WTC11 (cell line): ENCODE data around the gene SMARCA2. TPM values are rescaled to one million over a fixed set of nuclear protein-coding genes. Genes with fewer than 3 reads are reported as not detected.

Source experiments
- ATAC-seq: fragments of 200-7000 bp; cut with Tn5 transposase; 2 replicates; pipeline ENCODE4 v1.10.0; 2021; ENCODE audit warnings: mild to moderate bottlenecking, moderate library complexity
- CTCF ChIA-PET: fragments of 300-600 bp; sonication (Branson Sonifier 250); formaldehyde crosslinking; loops from one replicate; lab custom pipeline; 2021; ENCODE audit warnings: antibody characterized with exemption; lab: Charles Lee
- POLR2A ChIA-PET: fragments of 350-600 bp; sonication (Branson Sonifier 250); formaldehyde crosslinking; loops from one replicate; lab custom pipeline; 2021; ENCODE audit warnings: antibody characterized with exemption; lab: Charles Lee
- DNase-seq: peaks from one replicate; pipeline ENCODE4 v3.0.0; 2021; ENCODE audit warnings: low spot score
- H3K27ac Mint-ChIP-seq: 2 replicates; pipeline ENCODE4 v1.8.0; 2021; ENCODE audit warnings: mixed read lengths
- H3K27me3 Mint-ChIP-seq: 2 replicates; pipeline ENCODE4 v1.8.0; 2021; ENCODE audit warnings: low read depth, mild to moderate bottlenecking, moderate library complexity, mixed read lengths
- H3K36me3 Mint-ChIP-seq: 2 replicates; pipeline ENCODE4 v1.8.0; 2021; ENCODE audit warnings: mixed read lengths
- H3K4me1 Mint-ChIP-seq: 2 replicates; pipeline ENCODE4 v1.8.0; 2022; ENCODE audit warnings: mixed read lengths
- H3K4me3 Mint-ChIP-seq: 2 replicates; pipeline ENCODE4 v1.8.0; 2021; ENCODE audit warnings: mild to moderate bottlenecking, moderate library complexity, mixed read lengths
- H3K9me3 Mint-ChIP-seq: 2 replicates; pipeline ENCODE4 v1.8.0; 2021; ENCODE audit warnings: mixed read lengths
- CBFB ChIP-seq: sonication (generic); formaldehyde crosslinking; IDR thresholded peaks from 2 replicates; pipeline ENCODE4 v1.8.1; 2022; ENCODE audit warnings: mild to moderate bottlenecking, low read depth, missing genetic modification reagents
- JAZF1 ChIP-seq: fragments of 250-450 bp; sonication (Bioruptor Pico); IDR thresholded peaks from 2 replicates; pipeline ENCODE4 v1.9.0; 2021; ENCODE audit warnings: moderate library complexity, mild to moderate bottlenecking, inconsistent platforms
- MYBL2 ChIP-seq: sonication (generic); formaldehyde crosslinking; IDR thresholded peaks from 2 replicates; pipeline ENCODE4 v1.8.1; 2023; ENCODE audit warnings: mild to moderate bottlenecking, moderate library complexity, missing genetic modification reagents
- PRRX2 ChIP-seq: fragments of 250-450 bp; sonication (Bioruptor Pico); IDR thresholded peaks from 2 replicates; pipeline ENCODE4 v1.8.0; 2021; ENCODE audit warnings: mild to moderate bottlenecking
- RELA ChIP-seq: sonication (generic); formaldehyde crosslinking; IDR thresholded peaks from 2 replicates; pipeline ENCODE4 v1.8.1; 2022; ENCODE audit warnings: missing genetic modification reagents, mild to moderate bottlenecking, borderline replicate concordance
- SOX15 ChIP-seq: fragments of 250-450 bp; sonication (Bioruptor Pico); IDR thresholded peaks from 2 replicates; pipeline ENCODE4 v1.9.0; 2021; ENCODE audit warnings: mild to moderate bottlenecking
- SP1 ChIP-seq: sonication (generic); formaldehyde crosslinking; conservative IDR thresholded peaks from 2 replicates; pipeline ENCODE4 v1.8.1; 2022; ENCODE audit warnings: missing genetic modification reagents
- ZNF416 ChIP-seq: fragments of 250-450 bp; sonication (Bioruptor Pico); IDR thresholded peaks from 2 replicates; pipeline ENCODE4 v1.9.0; 2021; ENCODE audit warnings: mild to moderate bottlenecking, inconsistent platforms
- total RNA-seq: library from RNA; stranded (reverse); gene quantifications from 3 replicates; pipeline ENCODE4 v1.2.3, GENCODE V29; 2021
- TF ChIP-seq, protein P1 (sequence below): fragments of 250-450 bp; sonication (Bioruptor Pico); IDR thresholded peaks from 2 replicates; pipeline ENCODE4 v1.9.0; 2021; ENCODE audit warnings: mild to moderate bottlenecking, borderline replicate concordance
- TF ChIP-seq, protein P2 (sequence below): sonication (generic); formaldehyde crosslinking; IDR thresholded peaks from 2 replicates; pipeline ENCODE4 v1.8.1; 2022; ENCODE audit warnings: mild to moderate bottlenecking, moderate library complexity, missing genetic modification reagents
- TF ChIP-seq, protein P3 (sequence below): sonication (generic); formaldehyde crosslinking; conservative IDR thresholded peaks from 2 replicates; pipeline ENCODE4 v1.8.1; 2022; ENCODE audit warnings: mild to moderate bottlenecking, missing genetic modification reagents
- TF ChIP-seq, protein P4 (sequence below): sonication (generic); formaldehyde crosslinking; IDR thresholded peaks from 2 replicates; pipeline ENCODE4 v1.8.1; 2023; ENCODE audit warnings: mild to moderate bottlenecking, missing genetic modification reagents, borderline replicate concordance
- TF ChIP-seq, protein P5 (sequence below): sonication (generic); formaldehyde crosslinking; IDR thresholded peaks from 2 replicates; pipeline ENCODE4 v1.8.0; 2023; ENCODE audit warnings: missing genetic modification reagents, mild to moderate bottlenecking, borderline replicate concordance
- TF ChIP-seq, protein P6 (sequence below): sonication (generic); formaldehyde crosslinking; IDR thresholded peaks from 2 replicates; pipeline ENCODE4 v1.8.1; 2022; ENCODE audit warnings: missing genetic modification reagents, borderline replicate concordance
- TF ChIP-seq, protein P7 (sequence below): sonication (generic); formaldehyde crosslinking; IDR thresholded peaks from 2 replicates; pipeline ENCODE4 v1.8.1; 2023; ENCODE audit warnings: mild to moderate bottlenecking, missing genetic modification reagents, moderate library complexity
- TF ChIP-seq, protein P8 (sequence below): fragments of 250-450 bp; sonication (Bioruptor Pico); IDR thresholded peaks from 2 replicates; pipeline ENCODE4 v2.1.2; 2022; ENCODE audit warnings: mild to moderate bottlenecking, moderate library complexity

SMARCA2 gene
- total RNA-seq, 1 experiment from 2014 or later = 20.3 TPM

DNA sequence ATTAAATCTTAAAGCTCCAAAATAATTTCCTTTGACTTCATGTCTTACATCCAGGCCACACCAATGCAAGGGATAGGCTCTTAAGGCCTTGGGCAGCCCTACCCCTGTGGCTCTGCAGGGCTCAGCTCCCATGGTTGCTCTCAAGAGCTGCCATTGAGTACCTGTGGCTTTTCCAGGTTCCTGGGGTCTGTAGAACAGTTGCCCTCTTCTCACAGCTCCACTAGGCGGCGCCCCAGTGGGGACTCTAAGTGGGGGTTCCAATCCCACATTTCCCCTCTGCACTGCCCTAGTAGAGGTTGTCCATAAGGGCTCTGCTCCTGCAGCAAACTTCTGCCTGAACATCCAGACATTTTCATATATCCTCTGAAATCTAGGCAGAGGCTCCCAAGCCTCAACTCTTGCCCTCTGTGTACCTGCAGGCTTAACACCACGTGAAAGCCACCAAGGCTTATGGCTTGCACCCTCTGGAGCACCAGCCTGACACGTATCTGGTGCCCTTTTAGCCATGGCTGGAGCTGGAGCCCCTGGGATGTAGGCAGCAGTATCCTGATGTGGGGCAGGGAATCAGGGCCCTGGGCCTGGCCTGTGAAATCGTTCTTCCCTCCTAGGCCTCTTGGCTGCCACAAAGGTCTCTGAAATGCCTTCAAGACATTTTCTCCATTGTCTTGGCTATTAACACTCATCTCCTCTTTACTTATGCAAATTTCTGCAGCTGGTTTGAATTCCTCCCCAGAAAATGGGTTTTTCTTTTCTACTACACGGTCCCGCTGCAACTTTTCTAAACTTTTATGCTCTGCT, 185.1 kb downstream of the SMARCA2 start (continued):
- TF ChIP-seq, protein P1, sequence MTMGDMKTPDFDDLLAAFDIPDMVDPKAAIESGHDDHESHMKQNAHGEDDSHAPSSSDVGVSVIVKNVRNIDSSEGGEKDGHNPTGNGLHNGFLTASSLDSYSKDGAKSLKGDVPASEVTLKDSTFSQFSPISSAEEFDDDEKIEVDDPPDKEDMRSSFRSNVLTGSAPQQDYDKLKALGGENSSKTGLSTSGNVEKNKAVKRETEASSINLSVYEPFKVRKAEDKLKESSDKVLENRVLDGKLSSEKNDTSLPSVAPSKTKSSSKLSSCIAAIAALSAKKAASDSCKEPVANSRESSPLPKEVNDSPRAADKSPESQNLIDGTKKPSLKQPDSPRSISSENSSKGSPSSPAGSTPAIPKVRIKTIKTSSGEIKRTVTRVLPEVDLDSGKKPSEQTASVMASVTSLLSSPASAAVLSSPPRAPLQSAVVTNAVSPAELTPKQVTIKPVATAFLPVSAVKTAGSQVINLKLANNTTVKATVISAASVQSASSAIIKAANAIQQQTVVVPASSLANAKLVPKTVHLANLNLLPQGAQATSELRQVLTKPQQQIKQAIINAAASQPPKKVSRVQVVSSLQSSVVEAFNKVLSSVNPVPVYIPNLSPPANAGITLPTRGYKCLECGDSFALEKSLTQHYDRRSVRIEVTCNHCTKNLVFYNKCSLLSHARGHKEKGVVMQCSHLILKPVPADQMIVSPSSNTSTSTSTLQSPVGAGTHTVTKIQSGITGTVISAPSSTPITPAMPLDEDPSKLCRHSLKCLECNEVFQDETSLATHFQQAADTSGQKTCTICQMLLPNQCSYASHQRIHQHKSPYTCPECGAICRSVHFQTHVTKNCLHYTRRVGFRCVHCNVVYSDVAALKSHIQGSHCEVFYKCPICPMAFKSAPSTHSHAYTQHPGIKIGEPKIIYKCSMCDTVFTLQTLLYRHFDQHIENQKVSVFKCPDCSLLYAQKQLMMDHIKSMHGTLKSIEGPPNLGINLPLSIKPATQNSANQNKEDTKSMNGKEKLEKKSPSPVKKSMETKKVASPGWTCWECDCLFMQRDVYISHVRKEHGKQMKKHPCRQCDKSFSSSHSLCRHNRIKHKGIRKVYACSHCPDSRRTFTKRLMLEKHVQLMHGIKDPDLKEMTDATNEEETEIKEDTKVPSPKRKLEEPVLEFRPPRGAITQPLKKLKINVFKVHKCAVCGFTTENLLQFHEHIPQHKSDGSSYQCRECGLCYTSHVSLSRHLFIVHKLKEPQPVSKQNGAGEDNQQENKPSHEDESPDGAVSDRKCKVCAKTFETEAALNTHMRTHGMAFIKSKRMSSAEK (CRISPR knock-in tag) = 0 out of 2 replicates have a peak, but pooled peaks have one; percentile 19
- TF ChIP-seq CBFB (CRISPR knock-in tag) = no peak
- TF ChIP-seq, protein P2, sequence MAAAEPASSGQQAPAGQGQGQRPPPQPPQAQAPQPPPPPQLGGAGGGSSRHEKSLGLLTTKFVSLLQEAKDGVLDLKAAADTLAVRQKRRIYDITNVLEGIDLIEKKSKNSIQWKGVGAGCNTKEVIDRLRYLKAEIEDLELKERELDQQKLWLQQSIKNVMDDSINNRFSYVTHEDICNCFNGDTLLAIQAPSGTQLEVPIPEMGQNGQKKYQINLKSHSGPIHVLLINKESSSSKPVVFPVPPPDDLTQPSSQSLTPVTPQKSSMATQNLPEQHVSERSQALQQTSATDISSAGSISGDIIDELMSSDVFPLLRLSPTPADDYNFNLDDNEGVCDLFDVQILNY = no peak
- TF ChIP-seq, protein P3, sequence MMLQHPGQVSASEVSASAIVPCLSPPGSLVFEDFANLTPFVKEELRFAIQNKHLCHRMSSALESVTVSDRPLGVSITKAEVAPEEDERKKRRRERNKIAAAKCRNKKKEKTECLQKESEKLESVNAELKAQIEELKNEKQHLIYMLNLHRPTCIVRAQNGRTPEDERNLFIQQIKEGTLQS (CRISPR knock-in tag) = no peak

DNA sequence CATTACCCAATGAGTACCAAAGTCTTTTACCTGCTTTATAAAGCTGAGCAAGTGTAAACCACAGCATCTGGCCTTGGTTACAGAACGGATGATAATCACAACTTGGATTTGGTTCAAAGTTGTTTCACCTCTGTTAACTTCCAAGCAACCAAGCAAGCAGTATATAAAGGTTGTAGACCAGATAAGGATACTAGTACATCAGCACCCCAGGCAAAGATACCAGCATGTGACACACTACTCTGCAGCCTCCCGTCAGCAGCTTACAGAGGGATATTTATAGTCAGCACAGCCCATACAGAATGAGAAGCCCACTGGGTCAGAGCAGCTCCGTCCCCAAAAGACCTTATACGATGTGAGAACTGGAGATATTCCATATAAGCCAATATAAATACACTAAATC, 193.3 kb downstream of the SMARCA2 start:
- H3K9me3 Mint-ChIP-seq = peaks cover 5% of the 10 kb centered on the region
- ATAC-seq = no peak
- no peak overlapping the region for H3K4me3 Mint-ChIP-seq
- ChIA-PET CTCF (interaction anchor here (0.7 kb wide), 1 partner anchor 411 kb away, joined by 5 read pairs; no protein-coding TSS in a partner anchor), POLR2A (no interaction called here)
- no peak for DNase-seq
- H3K27me3 Mint-ChIP-seq = no peaks in the 10 kb centered on the region
- H3K36me3 Mint-ChIP-seq = peaks cover 4% of the 10 kb centered on the region
- H3K27ac Mint-ChIP-seq = no peak overlapping the region
- H3K4me1 Mint-ChIP-seq = no peaks in the 10 kb centered on the region
- TF ChIP-seq ZNF416 (CRISPR knock-in tag) = no peak
- TF ChIP-seq, protein P4, sequence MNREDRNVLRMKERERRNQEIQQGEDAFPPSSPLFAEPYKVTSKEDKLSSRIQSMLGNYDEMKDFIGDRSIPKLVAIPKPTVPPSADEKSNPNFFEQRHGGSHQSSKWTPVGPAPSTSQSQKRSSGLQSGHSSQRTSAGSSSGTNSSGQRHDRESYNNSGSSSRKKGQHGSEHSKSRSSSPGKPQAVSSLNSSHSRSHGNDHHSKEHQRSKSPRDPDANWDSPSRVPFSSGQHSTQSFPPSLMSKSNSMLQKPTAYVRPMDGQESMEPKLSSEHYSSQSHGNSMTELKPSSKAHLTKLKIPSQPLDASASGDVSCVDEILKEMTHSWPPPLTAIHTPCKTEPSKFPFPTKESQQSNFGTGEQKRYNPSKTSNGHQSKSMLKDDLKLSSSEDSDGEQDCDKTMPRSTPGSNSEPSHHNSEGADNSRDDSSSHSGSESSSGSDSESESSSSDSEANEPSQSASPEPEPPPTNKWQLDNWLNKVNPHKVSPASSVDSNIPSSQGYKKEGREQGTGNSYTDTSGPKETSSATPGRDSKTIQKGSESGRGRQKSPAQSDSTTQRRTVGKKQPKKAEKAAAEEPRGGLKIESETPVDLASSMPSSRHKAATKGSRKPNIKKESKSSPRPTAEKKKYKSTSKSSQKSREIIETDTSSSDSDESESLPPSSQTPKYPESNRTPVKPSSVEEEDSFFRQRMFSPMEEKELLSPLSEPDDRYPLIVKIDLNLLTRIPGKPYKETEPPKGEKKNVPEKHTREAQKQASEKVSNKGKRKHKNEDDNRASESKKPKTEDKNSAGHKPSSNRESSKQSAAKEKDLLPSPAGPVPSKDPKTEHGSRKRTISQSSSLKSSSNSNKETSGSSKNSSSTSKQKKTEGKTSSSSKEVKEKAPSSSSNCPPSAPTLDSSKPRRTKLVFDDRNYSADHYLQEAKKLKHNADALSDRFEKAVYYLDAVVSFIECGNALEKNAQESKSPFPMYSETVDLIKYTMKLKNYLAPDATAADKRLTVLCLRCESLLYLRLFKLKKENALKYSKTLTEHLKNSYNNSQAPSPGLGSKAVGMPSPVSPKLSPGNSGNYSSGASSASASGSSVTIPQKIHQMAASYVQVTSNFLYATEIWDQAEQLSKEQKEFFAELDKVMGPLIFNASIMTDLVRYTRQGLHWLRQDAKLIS (CRISPR knock-in tag) = no peak
- TF ChIP-seq, protein P5, sequence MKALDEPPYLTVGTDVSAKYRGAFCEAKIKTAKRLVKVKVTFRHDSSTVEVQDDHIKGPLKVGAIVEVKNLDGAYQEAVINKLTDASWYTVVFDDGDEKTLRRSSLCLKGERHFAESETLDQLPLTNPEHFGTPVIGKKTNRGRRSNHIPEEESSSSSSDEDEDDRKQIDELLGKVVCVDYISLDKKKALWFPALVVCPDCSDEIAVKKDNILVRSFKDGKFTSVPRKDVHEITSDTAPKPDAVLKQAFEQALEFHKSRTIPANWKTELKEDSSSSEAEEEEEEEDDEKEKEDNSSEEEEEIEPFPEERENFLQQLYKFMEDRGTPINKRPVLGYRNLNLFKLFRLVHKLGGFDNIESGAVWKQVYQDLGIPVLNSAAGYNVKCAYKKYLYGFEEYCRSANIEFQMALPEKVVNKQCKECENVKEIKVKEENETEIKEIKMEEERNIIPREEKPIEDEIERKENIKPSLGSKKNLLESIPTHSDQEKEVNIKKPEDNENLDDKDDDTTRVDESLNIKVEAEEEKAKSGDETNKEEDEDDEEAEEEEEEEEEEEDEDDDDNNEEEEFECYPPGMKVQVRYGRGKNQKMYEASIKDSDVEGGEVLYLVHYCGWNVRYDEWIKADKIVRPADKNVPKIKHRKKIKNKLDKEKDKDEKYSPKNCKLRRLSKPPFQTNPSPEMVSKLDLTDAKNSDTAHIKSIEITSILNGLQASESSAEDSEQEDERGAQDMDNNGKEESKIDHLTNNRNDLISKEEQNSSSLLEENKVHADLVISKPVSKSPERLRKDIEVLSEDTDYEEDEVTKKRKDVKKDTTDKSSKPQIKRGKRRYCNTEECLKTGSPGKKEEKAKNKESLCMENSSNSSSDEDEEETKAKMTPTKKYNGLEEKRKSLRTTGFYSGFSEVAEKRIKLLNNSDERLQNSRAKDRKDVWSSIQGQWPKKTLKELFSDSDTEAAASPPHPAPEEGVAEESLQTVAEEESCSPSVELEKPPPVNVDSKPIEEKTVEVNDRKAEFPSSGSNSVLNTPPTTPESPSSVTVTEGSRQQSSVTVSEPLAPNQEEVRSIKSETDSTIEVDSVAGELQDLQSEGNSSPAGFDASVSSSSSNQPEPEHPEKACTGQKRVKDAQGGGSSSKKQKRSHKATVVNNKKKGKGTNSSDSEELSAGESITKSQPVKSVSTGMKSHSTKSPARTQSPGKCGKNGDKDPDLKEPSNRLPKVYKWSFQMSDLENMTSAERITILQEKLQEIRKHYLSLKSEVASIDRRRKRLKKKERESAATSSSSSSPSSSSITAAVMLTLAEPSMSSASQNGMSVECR = no peak
- TF ChIP-seq SP1 (CRISPR knock-in tag) = no peak
- no peak for TF ChIP-seq PRRX2 (CRISPR knock-in tag)
- TF ChIP-seq RELA = no peak
- no peak for TF ChIP-seq SOX15
- no peak for TF ChIP-seq MYBL2 (CRISPR knock-in tag)
- TF ChIP-seq, protein P6, sequence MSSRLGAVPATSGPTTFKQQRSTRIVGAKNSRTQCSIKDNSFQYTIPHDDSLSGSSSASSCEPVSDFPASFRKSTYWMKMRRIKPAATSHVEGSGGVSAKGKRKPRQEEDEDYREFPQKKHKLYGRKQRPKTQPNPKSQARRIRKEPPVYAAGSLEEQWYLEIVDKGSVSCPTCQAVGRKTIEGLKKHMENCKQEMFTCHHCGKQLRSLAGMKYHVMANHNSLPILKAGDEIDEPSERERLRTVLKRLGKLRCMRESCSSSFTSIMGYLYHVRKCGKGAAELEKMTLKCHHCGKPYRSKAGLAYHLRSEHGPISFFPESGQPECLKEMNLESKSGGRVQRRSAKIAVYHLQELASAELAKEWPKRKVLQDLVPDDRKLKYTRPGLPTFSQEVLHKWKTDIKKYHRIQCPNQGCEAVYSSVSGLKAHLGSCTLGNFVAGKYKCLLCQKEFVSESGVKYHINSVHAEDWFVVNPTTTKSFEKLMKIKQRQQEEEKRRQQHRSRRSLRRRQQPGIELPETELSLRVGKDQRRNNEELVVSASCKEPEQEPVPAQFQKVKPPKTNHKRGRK = no peak
- TF ChIP-seq, protein P7, sequence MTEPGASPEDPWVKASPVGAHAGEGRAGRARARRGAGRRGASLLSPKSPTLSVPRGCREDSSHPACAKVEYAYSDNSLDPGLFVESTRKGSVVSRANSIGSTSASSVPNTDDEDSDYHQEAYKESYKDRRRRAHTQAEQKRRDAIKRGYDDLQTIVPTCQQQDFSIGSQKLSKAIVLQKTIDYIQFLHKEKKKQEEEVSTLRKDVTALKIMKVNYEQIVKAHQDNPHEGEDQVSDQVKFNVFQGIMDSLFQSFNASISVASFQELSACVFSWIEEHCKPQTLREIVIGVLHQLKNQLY (CRISPR knock-in tag) = no peak
- no peak for TF ChIP-seq JAZF1 (CRISPR knock-in tag)
- TF ChIP-seq, protein P8, sequence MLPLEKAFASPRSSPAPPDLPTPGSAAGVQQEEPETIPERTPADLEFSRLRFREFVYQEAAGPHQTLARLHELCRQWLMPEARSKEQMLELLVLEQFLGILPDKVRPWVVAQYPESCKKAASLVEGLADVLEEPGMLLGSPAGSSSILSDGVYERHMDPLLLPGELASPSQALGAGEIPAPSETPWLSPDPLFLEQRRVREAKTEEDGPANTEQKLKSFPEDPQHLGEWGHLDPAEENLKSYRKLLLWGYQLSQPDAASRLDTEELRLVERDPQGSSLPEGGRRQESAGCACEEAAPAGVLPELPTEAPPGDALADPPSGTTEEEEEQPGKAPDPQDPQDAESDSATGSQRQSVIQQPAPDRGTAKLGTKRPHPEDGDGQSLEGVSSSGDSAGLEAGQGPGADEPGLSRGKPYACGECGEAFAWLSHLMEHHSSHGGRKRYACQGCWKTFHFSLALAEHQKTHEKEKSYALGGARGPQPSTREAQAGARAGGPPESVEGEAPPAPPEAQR (CRISPR knock-in tag) = no peak
